ENCODE data around the gene TTR.

The TTR gene

GRCh38 chr18:31631526-31631925, 39.8 kb downstream of the TTR start:
- H3K36me3 ChIP-seq (ENCODE audit: control insufficient read depth in 2 of 2, insufficient read depth in 2 of 2, low read length in 2 of 2): no peaks in the 10 kb centered on the region
- H3K9ac ChIP-seq (ENCODE audit: low read depth in 1 of 2, low read length in 2 of 2): no peak overlapping the region
- H3K27ac ChIP-seq (ENCODE audit: low read depth in 2 of 2, low read length in 2 of 2): no peak overlapping the region
- H3K27me3 ChIP-seq (ENCODE audit: control insufficient read depth in 2 of 2, insufficient read depth in 2 of 2, low read length in 2 of 2): no peaks in the 10 kb centered on the region
- H3K4me1 ChIP-seq (ENCODE audit: control insufficient read depth in 2 of 2, insufficient read depth in 2 of 2, low read length in 2 of 2): no peaks in the 10 kb centered on the region
- H3K9me3 ChIP-seq (ENCODE audit: control insufficient read depth in 2 of 2, low read length in 2 of 2): no peaks in the 10 kb centered on the region
- H3K4me3 ChIP-seq (ENCODE audit: low read length in 2 of 2): no peak overlapping the region

DNA sequence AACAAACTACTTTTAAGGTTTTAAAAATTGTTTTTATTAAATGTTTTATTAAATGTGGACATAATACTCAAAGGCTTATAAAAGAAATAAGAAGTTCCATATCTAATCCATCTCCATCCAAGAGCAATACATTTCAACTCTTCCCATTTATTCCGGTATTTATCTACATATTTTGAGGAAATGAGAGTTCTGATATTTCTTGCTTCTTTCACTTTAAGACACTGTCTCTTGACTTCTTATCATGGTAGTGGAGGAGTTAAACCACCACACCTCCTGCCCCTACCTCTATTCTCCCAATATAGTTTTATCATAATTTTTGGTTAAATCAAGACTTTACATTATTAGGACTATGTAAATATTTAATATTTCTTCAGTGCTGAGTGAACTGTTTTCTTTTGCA, 40.7 kb downstream of the TTR start:
- Histone ChIP-seq H3K9ac (ENCODE audit: low read depth in 1 of 2, low read length in 2 of 2) (no peak overlapping the region), H3K4me1 (ENCODE audit: control insufficient read depth in 2 of 2, insufficient read depth in 2 of 2, low read length in 2 of 2) (no peaks in the 10 kb centered on the region), H3K9me3 (ENCODE audit: control insufficient read depth in 2 of 2, low read length in 2 of 2) (no peaks in the 10 kb centered on the region), H3K4me3 (ENCODE audit: low read length in 2 of 2) (no peak overlapping the region), H3K27me3 (ENCODE audit: control insufficient read depth in 2 of 2, insufficient read depth in 2 of 2, low read length in 2 of 2) (no peaks in the 10 kb centered on the region), H3K36me3 (ENCODE audit: control insufficient read depth in 2 of 2, insufficient read depth in 2 of 2, low read length in 2 of 2) (no peaks in the 10 kb centered on the region), H3K27ac (ENCODE audit: low read depth in 2 of 2, low read length in 2 of 2) (no peak overlapping the region)

GRCh38 chr18:31633392-31634330, 42.0 kb downstream of the TTR start:
- Histone ChIP-seq H3K36me3 (ENCODE audit: control insufficient read depth in 2 of 2, insufficient read depth in 2 of 2, low read length in 2 of 2) (no peaks in the 10 kb centered on the region), H3K4me3 (ENCODE audit: low read length in 2 of 2) (no peak overlapping the region), H3K27me3 (ENCODE audit: control insufficient read depth in 2 of 2, insufficient read depth in 2 of 2, low read length in 2 of 2) (no peaks in the 10 kb centered on the region), H3K9ac (ENCODE audit: low read depth in 1 of 2, low read length in 2 of 2) (no peak overlapping the region), H3K4me1 (ENCODE audit: control insufficient read depth in 2 of 2, insufficient read depth in 2 of 2, low read length in 2 of 2) (no peaks in the 10 kb centered on the region), H3K27ac (ENCODE audit: low read depth in 2 of 2, low read length in 2 of 2) (no peak overlapping the region), H3K9me3 (ENCODE audit: control insufficient read depth in 2 of 2, low read length in 2 of 2) (no peaks in the 10 kb centered on the region)

DNA sequence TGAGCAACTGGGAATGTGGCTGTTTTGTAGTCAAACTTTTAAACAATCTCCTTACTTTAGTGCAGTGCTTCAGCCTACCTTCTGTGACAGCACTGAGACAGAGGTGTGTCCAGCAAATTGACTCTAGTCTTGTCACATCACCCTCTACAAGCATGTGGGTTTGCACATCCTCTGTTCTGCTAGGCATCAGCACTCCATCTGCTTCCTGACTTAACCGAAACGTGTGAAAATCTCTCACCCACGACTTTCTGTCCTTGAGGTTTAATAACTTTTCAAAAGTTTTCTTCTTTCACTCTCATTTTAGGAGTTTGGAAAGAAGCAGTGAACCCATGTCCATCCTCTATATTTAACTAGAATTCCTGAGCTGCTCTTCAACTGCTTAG, 42.6 kb downstream of the TTR start:
- H3K36me3 ChIP-seq (ENCODE audit: control insufficient read depth in 2 of 2, insufficient read depth in 2 of 2, low read length in 2 of 2): no peaks in the 10 kb centered on the region

DNA sequence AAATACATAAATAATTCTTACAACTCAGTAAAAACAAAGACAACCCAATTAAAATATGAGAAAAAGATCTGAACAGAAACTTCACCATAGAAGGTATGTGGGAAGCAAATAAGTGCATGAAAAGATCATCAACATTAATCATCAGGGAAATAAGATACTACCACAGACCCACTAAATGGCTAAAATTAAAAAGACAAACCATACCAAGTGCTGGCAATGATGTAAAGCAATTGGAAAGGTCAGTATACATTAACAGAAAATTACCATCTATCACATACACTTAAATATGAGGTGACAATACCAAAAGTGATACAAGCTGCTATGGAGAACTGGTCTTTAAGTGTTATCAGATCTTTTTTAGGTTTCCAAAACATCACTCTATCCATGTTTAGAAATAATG, 44.7 kb downstream of the TTR start:
- no peaks in the 10 kb centered on the region for H3K27me3 ChIP-seq (ENCODE audit: control insufficient read depth in 2 of 2, insufficient read depth in 2 of 2, low read length in 2 of 2)
- H3K9me3 ChIP-seq (ENCODE audit: control insufficient read depth in 2 of 2, low read length in 2 of 2): no peaks in the 10 kb centered on the region
- H3K9ac ChIP-seq (ENCODE audit: low read depth in 1 of 2, low read length in 2 of 2): no peak overlapping the region
- no peak overlapping the region for H3K27ac ChIP-seq (ENCODE audit: low read depth in 2 of 2, low read length in 2 of 2)
- no peaks in the 10 kb centered on the region for H3K4me1 ChIP-seq (ENCODE audit: control insufficient read depth in 2 of 2, insufficient read depth in 2 of 2, low read length in 2 of 2)
- H3K4me3 ChIP-seq (ENCODE audit: low read length in 2 of 2): no peak overlapping the region
- H3K36me3 ChIP-seq (ENCODE audit: control insufficient read depth in 2 of 2, insufficient read depth in 2 of 2, low read length in 2 of 2): no peaks in the 10 kb centered on the region

More for the DNA sequence above, 42.6 kb downstream of the TTR start:
- no peaks in the 10 kb centered on the region for H3K4me1 ChIP-seq (ENCODE audit: control insufficient read depth in 2 of 2, insufficient read depth in 2 of 2, low read length in 2 of 2)
- H3K4me3 ChIP-seq (ENCODE audit: low read length in 2 of 2): no peak overlapping the region
- H3K9me3 ChIP-seq (ENCODE audit: control insufficient read depth in 2 of 2, low read length in 2 of 2): no peaks in the 10 kb centered on the region
- no peak overlapping the region for H3K27ac ChIP-seq (ENCODE audit: low read depth in 2 of 2, low read length in 2 of 2)
- no peaks in the 10 kb centered on the region for H3K27me3 ChIP-seq (ENCODE audit: control insufficient read depth in 2 of 2, insufficient read depth in 2 of 2, low read length in 2 of 2)
- no peak overlapping the region for H3K9ac ChIP-seq (ENCODE audit: low read depth in 1 of 2, low read length in 2 of 2)

GRCh38 chr18:31637445-31637844, 45.8 kb downstream of the TTR start:
- no peaks in the 10 kb centered on the region for H3K4me1 ChIP-seq (ENCODE audit: control insufficient read depth in 2 of 2, insufficient read depth in 2 of 2, low read length in 2 of 2)
- no peak overlapping the region for H3K27ac ChIP-seq (ENCODE audit: low read depth in 2 of 2, low read length in 2 of 2)
- no peak overlapping the region for H3K9ac ChIP-seq (ENCODE audit: low read depth in 1 of 2, low read length in 2 of 2)
- no peak overlapping the region for H3K4me3 ChIP-seq (ENCODE audit: low read length in 2 of 2)
- H3K36me3 ChIP-seq (ENCODE audit: control insufficient read depth in 2 of 2, insufficient read depth in 2 of 2, low read length in 2 of 2): no peaks in the 10 kb centered on the region
- no peaks in the 10 kb centered on the region for H3K9me3 ChIP-seq (ENCODE audit: control insufficient read depth in 2 of 2, low read length in 2 of 2)
- H3K27me3 ChIP-seq (ENCODE audit: control insufficient read depth in 2 of 2, insufficient read depth in 2 of 2, low read length in 2 of 2): no peaks in the 10 kb centered on the region

- Histone ChIP-seq H3K9ac (ENCODE audit: low read depth in 1 of 2, low read length in 2 of 2) (no peak overlapping the region), H3K4me1 (ENCODE audit: control insufficient read depth in 2 of 2, insufficient read depth in 2 of 2, low read length in 2 of 2) (no peaks in the 10 kb centered on the region), H3K27ac (ENCODE audit: low read depth in 2 of 2, low read length in 2 of 2) (no peak overlapping the region), H3K27me3 (ENCODE audit: control insufficient read depth in 2 of 2, insufficient read depth in 2 of 2, low read length in 2 of 2) (no peaks in the 10 kb centered on the region), H3K9me3 (ENCODE audit: control insufficient read depth in 2 of 2, low read length in 2 of 2) (no peaks in the 10 kb centered on the region), H3K36me3 (ENCODE audit: control insufficient read depth in 2 of 2, insufficient read depth in 2 of 2, low read length in 2 of 2) (no peaks in the 10 kb centered on the region), H3K4me3 (ENCODE audit: low read length in 2 of 2) (no peak overlapping the region)
These were observed 51.3 kb downstream of the TTR start for GRCh38 chr18:31643003-31643402.

DNA sequence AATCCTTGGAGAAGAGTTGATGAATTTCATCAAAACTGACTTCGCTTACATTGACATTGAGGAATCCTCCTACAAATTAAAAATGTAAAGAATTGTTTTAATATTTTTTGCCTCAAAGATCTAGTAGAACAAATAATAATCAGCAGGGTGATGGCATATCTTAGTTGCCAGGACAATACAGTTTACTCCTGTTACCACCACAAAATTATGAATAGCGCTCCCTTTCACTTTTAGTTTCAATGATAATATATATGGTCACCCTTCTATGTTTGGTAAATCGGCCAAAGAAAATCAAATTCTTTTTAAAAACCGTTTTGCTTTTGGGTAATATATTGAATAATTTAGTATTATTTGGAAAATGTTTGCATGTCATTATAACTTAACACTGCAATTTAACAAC, 53.7 kb downstream of the TTR start:
- H3K4me3 ChIP-seq (ENCODE audit: low read length in 2 of 2): no peak overlapping the region
- H3K9me3 ChIP-seq (ENCODE audit: control insufficient read depth in 2 of 2, low read length in 2 of 2): no peaks in the 10 kb centered on the region
- no peak overlapping the region for H3K27ac ChIP-seq (ENCODE audit: low read depth in 2 of 2, low read length in 2 of 2)

DNA sequence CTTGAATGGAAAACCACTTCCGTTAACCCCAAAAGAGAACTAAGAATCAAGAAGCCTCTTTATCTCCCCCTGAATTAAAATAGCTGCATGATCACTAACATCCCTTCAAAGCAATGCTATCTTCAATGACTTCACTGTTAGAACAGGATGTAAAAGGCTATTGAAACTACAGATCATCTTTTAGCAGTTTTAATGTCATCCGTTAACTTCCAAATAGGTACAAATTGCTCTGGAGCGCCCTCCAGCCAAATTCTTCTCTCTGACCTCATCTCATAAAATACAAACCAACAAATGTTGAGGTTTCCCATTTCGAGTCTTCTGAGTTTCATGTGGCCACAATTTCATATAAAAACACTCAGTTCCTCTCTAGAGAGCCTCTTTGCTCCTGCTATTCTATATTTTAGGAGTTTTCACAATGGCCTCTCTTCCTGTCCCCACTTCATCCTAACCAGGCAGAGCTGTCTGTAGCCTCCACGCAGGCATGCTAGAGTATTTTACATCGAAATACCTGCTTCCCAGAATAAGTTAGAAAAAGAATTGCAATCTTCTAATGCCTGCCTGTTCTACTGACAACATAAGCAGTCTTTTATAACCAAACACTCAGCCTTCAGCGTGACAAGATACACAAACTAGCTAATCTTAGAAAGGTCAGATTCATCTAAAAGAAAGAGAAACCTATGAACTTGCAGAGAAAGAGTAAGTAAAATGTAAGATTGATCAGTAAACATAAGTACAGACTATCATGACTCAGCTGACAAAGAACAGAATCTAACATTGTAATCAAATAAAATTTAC, 54.9 kb downstream of the TTR start:
- Histone ChIP-seq H3K4me3 (ENCODE audit: low read length in 2 of 2) (no peak overlapping the region), H3K36me3 (ENCODE audit: control insufficient read depth in 2 of 2, insufficient read depth in 2 of 2, low read length in 2 of 2) (no peaks in the 10 kb centered on the region), H3K9ac (ENCODE audit: low read depth in 1 of 2, low read length in 2 of 2) (no peak overlapping the region), H3K27ac (ENCODE audit: low read depth in 2 of 2, low read length in 2 of 2) (no peak overlapping the region), H3K4me1 (ENCODE audit: control insufficient read depth in 2 of 2, insufficient read depth in 2 of 2, low read length in 2 of 2) (no peaks in the 10 kb centered on the region), H3K9me3 (ENCODE audit: control insufficient read depth in 2 of 2, low read length in 2 of 2) (no peaks in the 10 kb centered on the region), H3K27me3 (ENCODE audit: control insufficient read depth in 2 of 2, insufficient read depth in 2 of 2, low read length in 2 of 2) (no peaks in the 10 kb centered on the region)

More for the DNA sequence above, 53.7 kb downstream of the TTR start:
- Histone ChIP-seq H3K9ac (ENCODE audit: low read depth in 1 of 2, low read length in 2 of 2) (no peak overlapping the region), H3K36me3 (ENCODE audit: control insufficient read depth in 2 of 2, insufficient read depth in 2 of 2, low read length in 2 of 2) (no peaks in the 10 kb centered on the region), H3K4me1 (ENCODE audit: control insufficient read depth in 2 of 2, insufficient read depth in 2 of 2, low read length in 2 of 2) (no peaks in the 10 kb centered on the region), H3K27me3 (ENCODE audit: control insufficient read depth in 2 of 2, insufficient read depth in 2 of 2, low read length in 2 of 2) (no peaks in the 10 kb centered on the region)

DNA sequence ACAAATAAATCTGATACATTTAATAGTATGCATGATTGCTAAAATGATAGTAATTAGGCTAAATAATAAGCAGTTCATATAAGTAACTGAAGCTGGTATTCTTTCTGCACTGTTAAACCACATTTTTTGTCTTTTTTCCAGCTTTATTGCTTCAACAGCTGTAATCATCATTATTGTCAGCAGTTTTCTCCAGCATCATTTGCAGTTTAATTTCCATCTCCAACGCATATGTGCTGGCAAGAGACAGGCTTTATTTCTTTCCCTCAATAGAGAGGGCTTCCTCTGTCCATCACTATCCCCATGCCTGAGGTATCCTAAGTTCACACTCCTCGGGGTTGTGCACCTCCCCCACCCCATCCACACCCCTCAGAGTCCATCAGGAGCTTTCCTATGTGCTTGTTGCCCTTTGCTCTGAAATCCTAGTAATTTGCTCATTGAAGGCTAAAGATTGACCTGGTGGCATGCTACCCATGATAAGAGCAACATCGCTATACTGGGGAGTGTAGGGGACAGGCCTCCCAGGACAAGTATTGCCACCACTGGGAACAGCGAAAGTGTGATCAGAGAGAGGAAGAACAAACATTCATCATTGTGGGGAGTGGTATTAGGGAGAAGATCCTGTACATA, 55.6 kb downstream of the TTR start:
- Histone ChIP-seq H3K27ac (ENCODE audit: low read depth in 2 of 2, low read length in 2 of 2) (no peak overlapping the region), H3K27me3 (ENCODE audit: control insufficient read depth in 2 of 2, insufficient read depth in 2 of 2, low read length in 2 of 2) (no peaks in the 10 kb centered on the region), H3K9ac (ENCODE audit: low read depth in 1 of 2, low read length in 2 of 2) (no peak overlapping the region), H3K4me1 (ENCODE audit: control insufficient read depth in 2 of 2, insufficient read depth in 2 of 2, low read length in 2 of 2) (no peaks in the 10 kb centered on the region), H3K9me3 (ENCODE audit: control insufficient read depth in 2 of 2, low read length in 2 of 2) (no peaks in the 10 kb centered on the region), H3K36me3 (ENCODE audit: control insufficient read depth in 2 of 2, insufficient read depth in 2 of 2, low read length in 2 of 2) (no peaks in the 10 kb centered on the region), H3K4me3 (ENCODE audit: low read length in 2 of 2) (no peak overlapping the region)

Data from mucosa of rectum (tissue), 2 donors.